NB4 (cell line): ENCODE results near the gene ACIN1.

Experiments used
- CTCF ChIP-seq: IDR thresholded peaks from one replicate; pipeline ENCODE4 v1.5.1; 2012; ENCODE audit warnings: low read depth, low read length
- MYC ChIP-seq: IDR thresholded peaks from 2 replicates; pipeline ENCODE4 v1.6.1; 2011; ENCODE audit warnings: low read depth, low read length

DNA sequence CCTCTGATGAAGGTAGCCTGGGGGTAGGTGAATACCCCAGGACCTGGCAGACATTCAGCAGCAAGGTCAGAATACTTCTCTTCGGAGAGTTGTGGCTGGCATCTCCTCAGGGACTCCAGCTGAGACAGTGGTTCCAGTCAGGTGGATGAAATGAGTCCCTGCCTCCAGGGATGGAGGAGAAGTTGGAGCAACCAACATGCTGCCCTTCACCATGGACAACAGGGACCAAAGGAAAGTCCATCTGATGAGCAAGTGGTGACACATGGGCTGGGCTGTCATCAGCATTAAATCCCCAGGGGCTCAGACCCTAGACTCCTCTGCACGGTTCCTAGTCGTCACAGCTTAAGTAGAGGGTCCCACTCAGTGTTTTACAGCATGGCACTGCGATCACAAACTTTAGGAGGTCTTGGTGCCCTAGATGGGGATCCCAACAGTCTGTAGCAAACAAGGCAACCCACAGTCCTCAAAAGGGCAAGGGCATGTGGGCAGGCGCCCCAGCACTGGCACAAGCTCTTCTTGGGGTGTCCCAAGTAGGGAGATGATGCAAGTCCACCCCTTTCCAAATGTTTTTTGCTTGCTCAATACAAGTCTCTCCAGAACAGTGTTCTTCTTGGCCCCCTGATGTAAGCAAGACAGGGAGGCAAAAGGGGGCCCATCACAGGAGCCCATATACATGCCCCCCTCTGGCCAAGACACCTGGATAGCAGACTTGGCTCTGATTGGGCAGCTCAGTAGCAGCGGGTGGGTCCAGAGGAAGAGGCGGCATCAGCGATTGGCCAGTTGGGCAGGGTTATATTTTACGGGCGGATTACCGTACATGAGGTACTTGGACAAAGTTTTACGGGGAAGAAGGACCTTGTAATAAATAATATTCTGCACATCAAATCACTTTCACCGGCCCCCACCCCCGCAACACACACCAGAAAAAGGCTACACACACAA, 26.8 kb downstream of the ACIN1 start:
- no peak for TF ChIP-seq MYC
- TF ChIP-seq CTCF = no peak
